Measurements from ENCODE around the gene PNKD. TPM values are rescaled to one million over a fixed set of nuclear protein-coding genes. Genes with fewer than 3 reads are reported as not detected.

Gene PNKD
- total and polyA plus RNA-seq, 2 donors (not counting 1 experiment from before 2014, with no cell fraction given) = 27.7 to 29.1 TPM

- Histone ChIP-seq H3K4me1 (ENCODE audit: control insufficient read depth, extremely low read depth, insufficient read depth, low read length) (no peaks in the 10 kb centered on the region), H3K9ac (ENCODE audit: insufficient read depth, low read length) (no peak overlapping the region), H3K79me2 (ENCODE audit: control insufficient read depth, insufficient read depth, low read length) (peaks cover 7% of the 10 kb centered on the region), H3K9me3 (ENCODE audit: control insufficient read depth, insufficient read depth, low read depth, low read length) (no peaks in the 10 kb centered on the region), H3K27ac (ENCODE audit: insufficient read depth, low read length) (no peak overlapping the region), H4K20me1 (ENCODE audit: control insufficient read depth, extremely low read depth, insufficient read depth, low read length) (no peaks in the 10 kb centered on the region), H3K4me2 (ENCODE audit: extremely low read depth, insufficient read depth, low read length) (no peak overlapping the region), H3K36me3 (ENCODE audit: control insufficient read depth, insufficient read depth, low read length) (peaks cover 27% of the 10 kb centered on the region), H3K4me3 (replicated peaks in 1 of 4; ENCODE audit: control extremely low read depth in 1 of 4, insufficient read depth in 1 of 4, low read depth in 3 of 4, low read length in 4 of 4) (no peak overlapping the region), H2AFZ (ENCODE audit: low read length) (no peak overlapping the region), H3K27me3 (ENCODE audit: control insufficient read depth, insufficient read depth, low read length) (no peaks in the 10 kb centered on the region)
- no peak for TF ChIP-seq CTCF (conservative IDR thresholded peaks at IDR 0.05 in 1 of 2, IDR thresholded peaks at IDR 0.05 in 1 of 2; ENCODE audit: low read depth in 1 of 2, low read length in 2 of 2)
- TF ChIP-seq EZH2 (IDR thresholded peaks at IDR 0.05; ENCODE audit: low read length, missing control alignments) = no peak
- DNase-seq (ENCODE audit: low read depth in 2 of 2) = no peak
These were observed 25.7 kb upstream of the PNKD start for GRCh38 chr2:218244665-218245064.

GRCh38 chr2:218245214-218245613 lies 25.1 kb upstream of the PNKD start:
- Histone ChIP-seq H3K4me2 (ENCODE audit: extremely low read depth, insufficient read depth, low read length) (no peak overlapping the region), H3K9ac (ENCODE audit: insufficient read depth, low read length) (no peak overlapping the region), H3K4me1 (ENCODE audit: control insufficient read depth, extremely low read depth, insufficient read depth, low read length) (no peaks in the 10 kb centered on the region), H3K27ac (ENCODE audit: insufficient read depth, low read length) (no peak overlapping the region), H3K36me3 (ENCODE audit: control insufficient read depth, insufficient read depth, low read length) (peaks cover 30% of the 10 kb centered on the region), H3K79me2 (ENCODE audit: control insufficient read depth, insufficient read depth, low read length) (peaks cover 8% of the 10 kb centered on the region), H4K20me1 (ENCODE audit: control insufficient read depth, extremely low read depth, insufficient read depth, low read length) (no peaks in the 10 kb centered on the region), H3K27me3 (ENCODE audit: control insufficient read depth, insufficient read depth, low read length) (no peaks in the 10 kb centered on the region), H3K4me3 (replicated peaks in 1 of 4; ENCODE audit: control extremely low read depth in 1 of 4, insufficient read depth in 1 of 4, low read depth in 3 of 4, low read length in 4 of 4) (no peak overlapping the region), H3K9me3 (ENCODE audit: control insufficient read depth, insufficient read depth, low read depth, low read length) (no peaks in the 10 kb centered on the region), H2AFZ (ENCODE audit: low read length) (no peak overlapping the region)
- peak in 1 of 2 donors; percentile 23 for DNase-seq (ENCODE audit: low read depth in 2 of 2)
- TF ChIP-seq EZH2 (IDR thresholded peaks at IDR 0.05; ENCODE audit: low read length, missing control alignments) (no peak), CTCF (conservative IDR thresholded peaks at IDR 0.05 in 1 of 2, IDR thresholded peaks at IDR 0.05 in 1 of 2; ENCODE audit: low read depth in 1 of 2, low read length in 2 of 2) (no peak)

- Histone ChIP-seq H3K27me3 (ENCODE audit: control insufficient read depth, insufficient read depth, low read length) (no peaks in the 10 kb centered on the region), H3K9me3 (ENCODE audit: control insufficient read depth, insufficient read depth, low read depth, low read length) (no peaks in the 10 kb centered on the region), H3K27ac (ENCODE audit: insufficient read depth, low read length) (no peak overlapping the region), H2AFZ (ENCODE audit: low read length) (no peak overlapping the region), H3K36me3 (ENCODE audit: control insufficient read depth, insufficient read depth, low read length) (peaks cover 32% of the 10 kb centered on the region), H3K4me2 (ENCODE audit: extremely low read depth, insufficient read depth, low read length) (no peak overlapping the region), H3K79me2 (ENCODE audit: control insufficient read depth, insufficient read depth, low read length) (peaks cover 6% of the 10 kb centered on the region), H3K4me1 (ENCODE audit: control insufficient read depth, extremely low read depth, insufficient read depth, low read length) (no peaks in the 10 kb centered on the region), H3K9ac (ENCODE audit: insufficient read depth, low read length) (no peak overlapping the region), H3K4me3 (replicated peaks in 1 of 4; ENCODE audit: control extremely low read depth in 1 of 4, insufficient read depth in 1 of 4, low read depth in 3 of 4, low read length in 4 of 4) (no peak overlapping the region), H4K20me1 (ENCODE audit: control insufficient read depth, extremely low read depth, insufficient read depth, low read length) (no peaks in the 10 kb centered on the region)
- no peak for TF ChIP-seq CTCF (conservative IDR thresholded peaks at IDR 0.05 in 1 of 2, IDR thresholded peaks at IDR 0.05 in 1 of 2; ENCODE audit: low read depth in 1 of 2, low read length in 2 of 2)
- DNase-seq (ENCODE audit: low read depth in 2 of 2) = no peak
These were observed 20.6 kb upstream of the PNKD start for GRCh38 chr2:218249691-218250090.
